Panc1 (cell line): ENCODE data around the gene SAMHD1. TPM values are rescaled to one million over a fixed set of nuclear protein-coding genes. Genes with fewer than 3 reads are reported as not detected.

Experiments used
- total RNA-seq: library from RNA; stranded (reverse); gene quantifications from one replicate; pipeline ENCODE4 v1.2.1, GENCODE V29; 2021; ENCODE audit not compliant: unreplicated experiment

SAMHD1 gene
- total RNA-seq, 1 experiment from 2014 or later = 16.8 TPM

Other genes starting within 250 kb of the SAMHD1 start
- 36.0 TPM for gene NDRG3, start 205.6 kb downstream of the SAMHD1 start, total RNA-seq
- 27.2 TPM for gene DSN1, start 177.9 kb downstream of the SAMHD1 start, total RNA-seq
- gene TLDC2, start 75.6 kb downstream of the SAMHD1 start, total RNA-seq = not detected
- gene RBL1, start 144.3 kb upstream of the SAMHD1 start, total RNA-seq = 14.0 TPM
- 250 TPM for gene RPN2, start 227.6 kb upstream of the SAMHD1 start, total RNA-seq
- gene MROH8, start 227.8 kb upstream of the SAMHD1 start, total RNA-seq = 1.8 TPM